Left ventricle myocardium superior (tissue), 1 donor: Measurements from ENCODE around the gene ARHGEF40. TPM values are rescaled to one million over a fixed set of nuclear protein-coding genes. Genes with fewer than 3 reads are reported as not detected.

Experiments
- ATAC-seq: fragments of 200-7000 bp; cut with Tn5 transposase; one replicate; pipeline ENCODE4 v1.9.1; 2020; ENCODE audit warnings: mild to moderate bottlenecking, moderate library complexity
- DNase-seq: peaks from one replicate; pipeline ENCODE4 v3.0.0-alpha.2; 2020
- intact Hi-C: fragments of 100-400 bp; cut with micrococcal nuclease; formaldehyde crosslinking; loops from one replicate; pipeline ENCODE4 v1.11.0; 2022
- total RNA-seq: library from RNA; stranded (reverse); fragmentation: NEBNext Ultra II Directional; extraction: Animal tissue kit (Norgen Biotek cat#: 25700); gene quantifications from one replicate; pipeline ENCODE4 v1.2.1, GENCODE V29; 2021
- donor health status: DM: no; HTN: yes; CAD: no; lungs with severe emphysema.

ARHGEF40 gene
- total RNA-seq, 1 donor from 2014 or later: 23.1 TPM

GRCh38 chr14:21055432-21056117 is 14.5 kb upstream of the ARHGEF40 start:
- no peak for DNase-seq
- ATAC-seq: no peak
- intact Hi-C loops: no loop called here

GRCh38 chr14:21056520-21057163 is 13.5 kb upstream of the ARHGEF40 start:
- intact Hi-C loops: no loop called here
- DNase-seq: no peak
- ATAC-seq: peak; percentile 40

GRCh38 chr14:21057803-21058675 is 12.1 kb upstream of the ARHGEF40 start, which contains the start of gene RNASE8:
Gene RNASE8, plus strand, starts transcription at chr14:21057822. Its CDS starts 71 bp downstream, at chr14:21057893.
- ATAC-seq: peak; percentile 24
- intact Hi-C loops: no loop called here

GRCh38 chr14:21058903-21059302 is 11.2 kb upstream of the ARHGEF40 start:
- ATAC-seq (no peak), DNase-seq (no peak)
- intact Hi-C loops: no loop called here

More at GRCh38 chr14:21057803-21058675, 12.1 kb upstream of the ARHGEF40 start, which contains the start of gene RNASE8:
- DNase-seq: no peak

- intact Hi-C loops: no loop called here
- DNase-seq (no peak), ATAC-seq (no peak)
These were observed 10.1 kb upstream of the ARHGEF40 start for GRCh38 chr14:21059842-21060613.

GRCh38 chr14:21060614-21061346 is 9.3 kb upstream of the ARHGEF40 start:
- DNase-seq (no peak), ATAC-seq (no peak)
- intact Hi-C loops: no loop called here

- DNase-seq (no peak), ATAC-seq (no peak)
- intact Hi-C loops: no loop called here
These were observed 8.8 kb upstream of the ARHGEF40 start for GRCh38 chr14:21061347-21061668.

- DNase-seq (no peak), ATAC-seq (peak; percentile 67)
- intact Hi-C loops: no loop called here
These were observed 6.6 kb upstream of the ARHGEF40 start for GRCh38 chr14:21063479-21063878.

GRCh38 chr14:21066882-21067502 is 3.1 kb upstream of the ARHGEF40 start:
- DNase-seq (no peak), ATAC-seq (no peak)
- intact Hi-C loops: loop anchor here (5.0 kb wide), 1 partner anchor 35 kb away; the partner anchor contains the start of gene TMEM253

- intact Hi-C loops: loop anchor here (5.0 kb wide), 1 partner anchor 34 kb away; the partner anchor contains the start of gene TMEM253
- DNase-seq (peak; percentile 61), ATAC-seq (peak; percentile 43)
These were observed 1.4 kb upstream of the ARHGEF40 start for GRCh38 chr14:21068521-21069387.

- ATAC-seq (peak; percentile 35), DNase-seq (peak; percentile 66)
- intact Hi-C loops: loop anchor here (5.0 to 10.0 kb wide), 2 partner anchors 33 to 55 kb away; partner anchors contain the start of gene TMEM253
These were observed 569 bp upstream of the ARHGEF40 start for GRCh38 chr14:21069388-21070082.

- ATAC-seq (peak; percentile 34), DNase-seq (peak; percentile 77)
- intact Hi-C loops: loop anchor here (10.0 kb wide), 1 partner anchor 56 kb away; no protein-coding TSS in a partner anchor
These were observed 613 bp downstream of the ARHGEF40 start for GRCh38 chr14:21070610-21071224.

- peak; percentile 91 for DNase-seq
- ATAC-seq: peak; percentile 72
- intact Hi-C loops: loop anchor here (10.0 kb wide), 1 partner anchor 57 kb away; no protein-coding TSS in a partner anchor
These were observed 1.3 kb downstream of the ARHGEF40 start for GRCh38 chr14:21071225-21072030.

GRCh38 chr14:21072031-21072473 is 1.9 kb downstream of the ARHGEF40 start:
- DNase-seq (no peak), ATAC-seq (peak; percentile 17)
- intact Hi-C loops: loop anchor here (10.0 kb wide), 1 partner anchor 57 kb away; no protein-coding TSS in a partner anchor
